DMS79 treated with DMSO at 0.1 percent for 48 hours (cell line): Measurements from ENCODE around the gene SERPINA3.
"Not testable (repeated sequence)": the region's sequence is repeated elsewhere in the genome, so short reads cannot be mapped to it uniquely, and the experiment has no call there.

ENCODE experiments used
- DNase-seq: peaks from one replicate; lab custom pipeline; 2025; lab: John Stamatoyannopoulos, UW

Gene SERPINA3

DNA sequence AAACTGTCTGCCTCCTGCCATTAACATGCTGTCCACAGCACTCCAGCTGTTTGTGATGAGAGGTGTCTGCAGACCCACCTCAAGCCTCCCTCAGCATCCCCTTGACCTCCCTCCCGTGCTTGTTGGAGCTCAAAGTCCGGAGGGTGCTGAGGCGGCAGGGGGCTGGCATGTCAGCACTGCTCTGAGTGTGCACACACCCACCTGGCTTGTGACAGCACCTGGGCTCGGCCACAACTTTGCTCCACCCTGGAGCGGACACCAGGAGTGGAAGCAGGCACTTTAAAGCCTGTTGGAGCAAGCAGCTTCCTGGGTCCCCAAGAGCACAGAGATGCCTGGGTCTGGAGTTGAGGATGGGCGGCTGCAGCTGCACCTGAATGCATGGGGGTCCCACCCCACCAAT, 20.9 kb downstream of the SERPINA3 start:
- no peak for DNase-seq

- DNase-seq = no peak
These were observed 23.0 kb downstream of the SERPINA3 start for GRCh38 chr14:94635154-94635553.

DNA sequence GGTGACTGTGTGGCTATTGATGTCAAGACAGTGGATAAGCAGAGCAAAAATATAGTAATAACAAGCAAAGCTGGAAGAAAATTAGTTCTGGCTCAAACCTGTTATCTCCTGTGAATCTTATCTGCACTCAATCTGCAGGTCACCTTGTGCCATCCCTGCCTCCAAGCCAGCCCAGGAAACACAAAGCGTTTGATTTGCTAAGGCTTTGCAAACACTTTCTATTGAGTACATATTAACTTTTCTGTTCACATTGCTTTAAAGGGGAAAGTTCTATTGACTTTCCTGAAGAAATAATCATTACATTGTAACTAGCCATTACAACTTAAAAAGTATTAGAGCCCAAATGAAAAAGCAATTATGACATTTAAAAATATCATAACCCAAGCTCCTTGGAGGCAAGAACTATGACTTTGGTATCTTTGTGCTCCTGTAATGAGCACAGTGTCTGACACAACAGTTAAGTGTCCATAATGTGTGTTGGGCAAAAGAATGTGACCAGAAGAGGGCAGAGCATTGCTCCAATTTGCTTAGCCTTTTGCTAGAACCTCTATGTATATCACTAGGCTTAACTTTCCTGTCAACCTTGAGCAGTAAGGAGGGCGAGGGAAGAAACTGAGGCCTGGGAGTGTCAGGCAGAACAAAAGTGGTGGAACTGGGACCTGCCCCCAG, 24.7 kb downstream of the SERPINA3 start:
- DNase-seq = no peak

- DNase-seq = not testable (repeated sequence)
These were observed 25.6 kb downstream of the SERPINA3 start for GRCh38 chr14:94637814-94638213.

DNA sequence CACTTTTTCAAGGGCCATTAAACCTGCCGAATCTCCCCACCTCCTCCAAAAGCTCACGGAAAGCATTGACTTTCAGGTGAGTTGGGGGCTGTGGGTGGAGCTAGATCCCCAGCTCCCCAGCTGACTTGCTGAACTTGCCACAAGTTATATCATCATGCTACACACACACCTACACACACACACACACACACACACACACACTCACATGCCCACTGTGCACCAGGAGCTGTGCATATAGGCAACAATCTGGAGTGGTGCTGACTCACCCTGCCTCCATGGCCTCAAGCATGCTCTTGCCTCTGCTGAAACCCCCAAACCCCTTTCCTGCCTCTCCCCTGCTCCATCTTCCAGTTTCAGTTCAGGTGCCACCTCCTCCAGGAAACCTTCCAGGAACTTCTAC, 26.1 kb downstream of the SERPINA3 start:
- DNase-seq = no peak

GRCh38 chr14:94638961-94639817, 27.0 kb downstream of the SERPINA3 start:
- no peak for DNase-seq

DNA sequence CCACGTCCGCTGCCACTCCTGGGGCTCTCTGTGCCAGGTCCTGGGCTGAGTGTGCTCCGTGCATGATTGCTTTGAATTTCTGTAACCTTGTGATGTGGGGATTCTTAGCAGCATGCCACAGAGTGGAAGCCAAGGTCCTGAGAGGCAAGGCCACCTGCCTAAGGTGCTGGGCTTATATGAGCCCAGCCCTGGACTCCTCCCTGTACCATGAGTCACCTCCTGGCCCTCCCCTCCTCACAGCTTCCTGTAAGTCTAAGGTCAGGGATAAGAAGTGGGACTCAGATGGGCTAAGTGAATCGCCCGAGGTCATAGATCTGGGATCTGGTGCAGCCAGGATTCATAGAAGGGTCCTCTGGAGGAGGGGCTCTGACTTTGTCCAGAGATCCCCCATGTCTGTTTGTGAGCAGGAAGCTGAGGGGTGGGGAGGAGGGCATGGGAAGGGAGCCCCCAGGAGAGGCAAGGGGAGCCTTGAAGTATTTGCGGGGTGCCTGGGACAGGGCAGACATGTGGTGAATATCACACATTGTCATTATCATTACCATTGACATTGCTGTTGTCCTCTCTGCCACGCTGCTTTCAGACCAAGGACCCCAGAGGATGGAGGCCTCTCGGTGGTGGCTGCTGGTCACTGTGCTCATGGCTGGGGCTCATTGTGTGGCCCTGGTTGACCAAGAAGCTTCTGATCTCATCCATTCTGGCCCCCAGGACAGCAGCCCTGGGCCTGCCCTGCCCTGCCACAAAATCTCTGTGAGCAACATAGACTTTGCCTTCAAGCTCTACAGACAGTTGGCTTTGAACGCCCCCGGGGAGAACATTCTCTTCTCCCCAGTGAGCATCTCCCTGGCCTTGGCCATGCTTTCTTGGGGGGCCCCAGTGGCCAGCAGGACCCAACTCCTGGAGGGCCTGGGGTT, 28.8 kb downstream of the SERPINA3 start:
- no peak for DNase-seq

- no peak for DNase-seq
These were observed 29.4 kb downstream of the SERPINA3 start for GRCh38 chr14:94641632-94641955.

GRCh38 chr14:94643316-94644101, 31.3 kb downstream of the SERPINA3 start:
- no peak for DNase-seq

DNA sequence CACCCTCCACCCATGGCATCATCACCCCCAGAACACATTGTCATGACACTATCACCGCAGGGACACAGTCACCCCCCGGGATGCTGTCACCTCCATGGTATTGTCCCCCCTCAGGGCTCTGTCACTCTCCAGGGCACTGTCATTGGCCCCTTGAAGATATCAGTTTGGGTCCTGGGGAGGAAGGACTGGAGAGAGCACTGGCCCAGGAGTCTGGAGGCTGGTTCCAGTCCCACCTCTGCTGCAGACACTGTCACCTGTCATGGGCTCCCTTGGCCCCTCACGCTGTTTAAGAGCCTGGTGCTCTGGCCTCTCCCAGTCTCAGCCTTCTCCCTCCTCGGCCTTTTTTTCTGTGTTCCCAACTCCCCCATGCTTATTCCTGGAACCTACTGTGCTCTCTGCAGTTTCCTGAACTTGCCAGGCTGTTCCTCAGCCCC, 31.9 kb downstream of the SERPINA3 start:
- DNase-seq = no peak

GRCh38 chr14:94646066-94646465, 33.9 kb downstream of the SERPINA3 start:
- DNase-seq = no peak

DNA sequence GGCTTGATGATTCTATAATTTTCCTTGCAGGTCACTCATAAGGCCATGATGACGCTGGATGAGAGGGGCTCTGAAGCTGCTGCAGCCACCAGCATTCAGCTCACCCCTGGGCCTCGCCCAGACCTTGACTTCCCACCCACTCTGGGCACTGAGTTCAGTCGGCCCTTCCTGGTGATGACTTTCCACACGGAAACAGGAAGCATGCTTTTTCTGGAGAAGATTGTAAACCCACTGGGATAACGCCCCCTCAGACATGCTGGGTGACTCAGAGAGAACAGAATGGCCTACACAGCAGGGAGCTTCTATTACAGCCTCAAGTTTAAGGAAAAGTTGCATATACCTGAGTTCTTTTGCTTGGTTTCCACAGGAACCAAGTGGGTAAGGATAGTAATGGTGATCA, 34.3 kb downstream of the SERPINA3 start:
- DNase-seq = no peak

- no peak for DNase-seq
These were observed 36.6 kb downstream of the SERPINA3 start for GRCh38 chr14:94648801-94649200.

- no peak for DNase-seq
These were observed 37.6 kb downstream of the SERPINA3 start for GRCh38 chr14:94649543-94650443.

GRCh38 chr14:94650444-94650775, 38.2 kb downstream of the SERPINA3 start:
- no peak for DNase-seq

DNA sequence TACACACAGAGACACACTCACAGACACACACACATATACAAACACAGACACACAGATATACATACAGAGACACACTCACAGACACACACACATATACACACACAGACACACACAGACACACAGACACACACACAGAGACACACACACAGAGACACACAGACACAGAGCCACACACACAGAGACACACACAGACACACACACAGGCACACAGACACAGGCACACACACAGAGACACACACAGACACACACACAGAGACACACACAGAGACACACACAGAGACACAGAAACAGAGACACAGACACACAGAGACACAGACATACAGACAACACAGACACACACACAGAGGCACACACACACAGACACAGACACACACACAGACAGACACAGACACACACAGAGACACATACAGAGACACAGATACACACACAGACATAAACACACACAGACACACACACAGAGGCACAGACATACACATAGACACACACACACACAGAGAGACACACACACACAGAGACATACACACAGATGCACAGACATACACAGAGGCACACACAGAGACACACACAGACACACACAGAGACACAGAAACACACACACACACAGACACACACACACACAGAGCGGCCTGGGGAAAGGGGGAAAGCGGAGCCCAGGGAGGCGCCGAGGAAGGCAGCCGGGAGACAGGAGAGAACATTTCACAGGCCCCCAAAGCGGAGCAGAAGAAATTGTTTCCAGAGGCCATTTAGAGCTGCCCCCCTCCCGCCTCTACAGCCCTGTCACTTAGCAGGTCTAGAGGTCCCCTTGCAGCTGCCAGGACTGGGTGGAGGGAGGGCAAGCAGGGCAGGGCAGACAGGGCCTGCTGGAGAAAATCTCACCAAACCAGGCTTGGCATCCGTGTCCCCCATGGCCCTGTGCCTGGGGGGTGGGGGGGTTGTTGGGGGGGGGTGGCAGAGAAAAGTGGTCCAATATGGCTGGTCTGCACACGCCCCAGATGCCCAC, 38.9 kb downstream of the SERPINA3 start:
- no peak for DNase-seq

DNA sequence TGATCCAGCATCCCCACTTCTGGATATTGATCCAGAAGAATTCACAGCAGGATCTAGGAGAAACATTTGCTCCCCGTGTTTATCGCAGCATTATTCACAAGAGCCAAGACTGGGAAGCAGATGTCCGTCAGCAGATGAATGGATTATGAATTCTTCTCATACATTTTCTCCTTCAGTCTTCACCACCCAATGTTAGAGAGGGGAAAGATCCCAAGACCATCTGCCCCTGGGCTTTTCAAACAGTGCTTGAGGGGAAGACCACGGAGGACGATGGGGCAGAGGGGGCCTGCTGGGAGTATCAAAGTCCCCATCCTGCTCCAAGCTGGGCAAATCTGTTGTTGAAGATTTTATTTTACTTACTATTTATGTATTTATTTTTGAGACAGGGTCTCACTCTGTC, 41.1 kb downstream of the SERPINA3 start:
- no peak for DNase-seq

- no peak for DNase-seq
These were observed 42.1 kb downstream of the SERPINA3 start for GRCh38 chr14:94654071-94654861.
